HG02610 (cell line): ENCODE data around the gene NES.

Source experiments
- ATAC-seq: cut with Tn5 transposase; IDR thresholded peaks from one replicate; pipeline ENCODE4 v1.9.1; 2021; ENCODE audit warnings: mild to moderate bottlenecking, moderate library complexity; ENCODE audit not compliant: unreplicated experiment

Gene NES

DNA sequence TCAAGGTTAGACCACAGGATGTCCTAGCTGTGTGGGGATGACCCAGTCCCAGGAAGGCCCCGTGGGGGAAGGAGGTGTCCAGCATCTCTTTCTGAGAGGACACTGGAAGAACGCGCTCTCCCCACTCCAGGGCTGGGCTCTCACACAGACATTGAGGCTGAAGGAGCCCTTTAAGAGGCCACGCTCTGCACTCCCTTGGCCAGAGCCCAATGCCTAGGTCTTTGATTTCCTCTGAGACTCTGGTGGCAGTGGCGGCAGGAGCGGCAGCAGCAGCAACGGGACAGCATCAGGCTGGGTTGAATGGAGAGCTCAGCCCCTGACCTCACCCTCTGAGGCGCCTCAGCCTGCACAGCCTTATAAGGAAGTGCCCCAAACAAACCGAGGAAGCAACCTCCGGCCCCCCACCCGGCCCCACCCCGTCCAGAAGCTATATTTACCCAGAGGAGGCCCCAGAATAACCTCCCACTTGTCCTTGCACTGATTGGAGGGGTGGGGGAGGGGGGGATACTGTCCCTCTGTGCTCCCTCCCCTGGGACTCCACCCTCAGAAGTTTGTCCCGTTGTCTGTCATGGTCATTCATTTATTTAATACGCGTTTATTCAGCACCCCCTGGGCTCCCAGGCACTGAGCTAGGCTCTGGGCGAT lies 12.3 kb downstream of the NES start:
- no peak for ATAC-seq

GRCh38 chr1:156664046-156664766 lies 13.0 kb downstream of the NES start:
- ATAC-seq, result no peak

- no peak for ATAC-seq
Measured at GRCh38 chr1:156663178-156663577, 14.0 kb downstream of the NES start.

GRCh38 chr1:156662800-156663055 lies 14.5 kb downstream of the NES start:
- no peak for ATAC-seq

DNA sequence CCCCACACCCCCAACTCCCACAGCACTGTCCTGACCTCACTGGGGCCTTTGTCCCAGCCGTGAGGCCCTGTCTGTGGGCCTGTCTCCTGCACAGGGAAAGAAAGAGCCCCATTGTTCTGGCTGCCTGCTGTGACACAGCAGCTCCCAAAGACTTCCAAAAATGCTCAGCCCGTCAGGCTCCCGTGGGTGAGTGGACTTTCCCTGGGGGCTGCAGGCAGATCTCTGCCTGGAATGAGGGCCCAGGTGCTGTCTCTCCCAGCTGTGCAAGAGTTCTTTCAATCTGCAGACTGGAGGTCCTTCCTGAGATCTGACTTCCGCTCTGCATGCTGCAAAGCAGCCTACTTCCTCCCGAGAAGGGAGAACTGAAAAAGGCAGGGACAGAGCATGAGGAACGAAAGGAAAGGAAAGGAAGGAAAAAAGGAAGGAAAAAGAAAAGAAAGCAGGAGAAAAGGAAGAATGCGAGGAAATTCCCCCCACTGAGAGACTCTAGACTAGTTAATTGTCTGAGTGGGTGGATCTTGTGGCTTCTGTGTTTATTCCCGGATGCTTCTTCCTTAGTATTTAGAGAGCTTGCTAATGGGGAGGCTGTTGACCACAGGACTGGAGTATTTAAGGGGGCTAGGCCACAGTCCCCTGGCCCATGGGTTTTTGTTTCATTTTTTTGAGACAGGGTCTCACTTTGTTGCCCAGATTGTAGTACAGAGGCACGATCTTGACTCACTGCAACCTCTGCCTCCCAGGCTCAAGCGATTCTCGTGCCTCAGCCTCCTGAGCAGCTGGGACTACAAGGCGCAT lies 15.0 kb downstream of the NES start:
- ATAC-seq, result no peak

GRCh38 chr1:156660752-156661112 lies 16.5 kb downstream of the NES start:
- ATAC-seq, result no peak

- ATAC-seq, result peak; percentile 60
Measured at GRCh38 chr1:156659988-156660751, 17.0 kb downstream of the NES start.

DNA sequence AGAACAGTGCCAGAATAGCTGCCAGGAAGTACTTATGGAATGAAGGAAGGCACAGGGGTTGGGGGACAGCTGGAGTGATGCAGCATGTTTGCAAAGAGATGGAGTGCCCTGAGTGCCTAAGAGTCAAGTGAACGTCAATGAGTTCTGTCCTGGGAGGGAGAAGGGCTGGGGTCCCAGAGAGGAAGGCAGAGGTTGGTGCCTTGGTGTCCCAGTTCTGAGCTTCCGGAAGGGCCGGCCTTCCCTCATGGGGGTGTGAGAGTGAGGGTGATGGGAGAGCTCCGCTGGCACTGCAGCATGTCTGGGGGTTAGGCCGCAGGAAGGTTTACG lies 17.6 kb downstream of the NES start:
- no peak for ATAC-seq

GRCh38 chr1:156658945-156659574 lies 18.1 kb downstream of the NES start:
- ATAC-seq, result no peak

DNA sequence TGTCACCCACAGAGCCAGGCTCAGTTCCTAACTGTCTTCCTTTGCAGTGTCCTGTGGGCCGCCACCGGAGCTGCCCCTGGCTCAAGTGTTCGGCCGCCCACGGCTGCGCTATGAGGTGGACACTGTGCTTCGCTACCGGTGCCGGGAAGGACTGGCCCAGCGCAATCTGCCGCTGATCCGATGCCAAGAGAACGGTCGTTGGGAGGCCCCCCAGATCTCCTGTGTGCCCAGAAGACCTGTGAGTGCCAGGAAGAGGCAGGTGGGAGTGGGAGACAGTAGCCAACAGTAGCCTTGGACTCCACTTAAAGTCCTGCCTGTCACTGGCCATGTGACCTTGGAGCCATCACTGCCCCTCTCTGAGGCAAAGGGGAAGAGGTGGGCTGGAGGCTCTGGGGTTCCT lies 18.7 kb downstream of the NES start:
- no peak for ATAC-seq

GRCh38 chr1:156657741-156658319 lies 19.4 kb downstream of the NES start:
- ATAC-seq, result no peak

DNA sequence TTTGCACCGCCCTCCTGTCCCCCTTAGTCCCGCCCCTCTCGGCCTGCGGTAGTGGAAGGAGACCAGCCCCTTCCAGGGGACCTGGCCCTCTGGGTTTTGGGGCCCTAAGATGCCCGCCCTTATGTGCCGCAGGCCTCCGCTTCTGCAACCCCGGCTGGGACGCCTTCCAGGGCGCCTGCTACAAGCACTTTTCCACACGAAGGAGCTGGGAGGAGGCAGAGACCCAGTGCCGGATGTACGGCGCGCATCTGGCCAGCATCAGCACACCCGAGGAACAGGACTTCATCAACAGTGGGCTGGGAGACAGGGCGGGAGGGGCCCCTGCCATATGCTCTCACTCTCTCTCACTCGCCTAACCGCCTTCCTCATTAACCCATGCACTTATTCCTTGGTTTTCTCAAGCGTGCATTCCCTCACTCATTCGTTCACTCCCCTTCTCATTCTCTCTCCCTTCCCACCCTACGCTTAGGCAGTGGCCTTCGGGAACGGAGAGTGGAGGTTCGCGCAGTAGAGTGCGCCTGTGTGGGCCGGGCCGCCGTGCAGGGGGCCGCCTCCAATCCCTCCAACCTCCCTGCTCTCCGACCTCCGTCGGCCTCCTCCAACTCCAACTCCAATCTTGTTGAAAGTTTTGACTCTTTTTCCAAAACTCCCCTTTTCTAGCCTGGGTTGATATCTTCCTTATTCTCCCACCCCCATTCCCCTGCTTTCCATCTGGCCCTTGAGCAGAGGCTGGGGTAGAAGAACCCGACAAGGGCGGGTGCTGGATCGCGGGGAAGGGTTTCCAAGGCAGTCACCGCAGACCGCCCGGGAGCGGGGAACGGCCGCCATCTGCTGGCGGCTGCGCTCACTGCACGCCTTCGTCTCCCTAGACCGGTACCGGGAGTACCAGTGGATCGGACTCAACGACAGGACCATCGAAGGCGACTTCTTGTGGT lies 20.1 kb downstream of the NES start:
- ATAC-seq, result no peak

GRCh38 chr1:156655904-156656516 lies 21.2 kb downstream of the NES start:
- ATAC-seq, result no peak

DNA sequence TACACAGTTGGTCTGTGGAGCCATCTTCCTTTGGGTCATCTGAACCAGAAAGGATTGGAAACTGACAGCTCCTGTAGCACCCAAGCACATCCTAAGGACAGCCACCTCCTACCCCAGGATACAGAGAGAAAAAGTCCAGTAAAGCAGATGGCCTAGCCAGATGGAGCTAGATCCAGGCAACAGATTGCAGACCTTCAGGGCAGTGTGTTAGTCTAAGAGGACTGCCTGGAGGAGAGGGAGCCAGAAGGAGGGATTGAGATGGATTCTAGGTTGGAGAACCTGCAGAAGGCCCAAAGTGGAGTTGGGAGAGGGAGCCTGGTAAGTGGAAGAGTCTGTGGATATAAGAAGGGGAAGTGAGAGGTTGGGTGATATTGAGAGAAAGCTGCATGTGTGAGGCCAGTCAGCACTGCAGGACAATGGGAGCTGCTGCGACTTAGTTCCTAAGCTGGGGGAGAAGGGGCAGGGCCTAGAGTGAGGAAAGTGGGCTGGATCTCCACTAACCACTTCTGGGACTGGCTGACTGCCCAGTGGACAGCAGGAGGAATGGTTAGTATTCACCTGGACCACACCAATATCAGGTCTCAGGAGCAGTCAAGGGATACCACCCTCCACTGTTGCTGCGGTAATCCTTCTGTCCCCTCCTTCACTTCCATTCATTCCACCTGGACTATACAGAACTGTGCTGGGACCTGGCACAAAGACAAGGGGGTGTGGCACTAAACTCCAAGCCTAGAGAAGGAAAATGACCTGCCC lies 21.9 kb downstream of the NES start:
- ATAC-seq, result no peak

- ATAC-seq, result no peak
Measured at GRCh38 chr1:156654700-156655099, 22.5 kb downstream of the NES start.

GRCh38 chr1:156652992-156653355 lies 24.2 kb downstream of the NES start:
- ATAC-seq, result no peak

- ATAC-seq, result no peak
Measured at GRCh38 chr1:156652131-156652991, 24.8 kb downstream of the NES start.

- ATAC-seq, result no peak
Measured at GRCh38 chr1:156648951-156649350, 28.3 kb downstream of the NES start.
